GM19395 (cell line): Measurements from ENCODE around the gene MXD3.
"Not testable (repeated sequence)": the region's sequence is repeated elsewhere in the genome, so short reads cannot be mapped to it uniquely, and the experiment has no call there.

Experiments used
- ATAC-seq: cut with Tn5 transposase; IDR thresholded peaks from one replicate; pipeline ENCODE4 v1.9.1; 2021; ENCODE audit warnings: mild to moderate bottlenecking, moderate library complexity; ENCODE audit not compliant: unreplicated experiment

The MXD3 gene

GRCh38 chr5:177275883-177276282 lies 35.8 kb downstream of the MXD3 start:
- ATAC-seq, result no peak

- ATAC-seq, result no peak
Observed at GRCh38 chr5:177271113-177271512, 40.6 kb downstream of the MXD3 start.

- no peak for ATAC-seq
Observed at GRCh38 chr5:177270653-177271052, 41.0 kb downstream of the MXD3 start.

GRCh38 chr5:177269976-177270375 lies 41.7 kb downstream of the MXD3 start:
- no peak for ATAC-seq

- ATAC-seq, result no peak
Observed at GRCh38 chr5:177269232-177269895, 42.3 kb downstream of the MXD3 start.

- ATAC-seq, result no peak
Observed at GRCh38 chr5:177265395-177265794, 46.3 kb downstream of the MXD3 start.

GRCh38 chr5:177264178-177264577 lies 47.5 kb downstream of the MXD3 start:
- ATAC-seq, result no peak

- ATAC-seq, result no peak
Observed at GRCh38 chr5:177261510-177261909, 50.2 kb downstream of the MXD3 start.

GRCh38 chr5:177260961-177261360 lies 50.7 kb downstream of the MXD3 start:
- ATAC-seq, result no peak

- not testable (repeated sequence) for ATAC-seq
Observed at GRCh38 chr5:177258711-177259110, 53.0 kb downstream of the MXD3 start.
